ENCODE measurements around the gene LPIN2. TPM values are rescaled to one million over a fixed set of nuclear protein-coding genes. Genes with fewer than 3 reads are reported as not detected.

Gene LPIN2
- total RNA-seq, 3 donors from 2014 or later (not counting 1 experiment from before 2014, with no cell fraction given) = 32.9 to 58.8 (median 57.1) TPM

DNA sequence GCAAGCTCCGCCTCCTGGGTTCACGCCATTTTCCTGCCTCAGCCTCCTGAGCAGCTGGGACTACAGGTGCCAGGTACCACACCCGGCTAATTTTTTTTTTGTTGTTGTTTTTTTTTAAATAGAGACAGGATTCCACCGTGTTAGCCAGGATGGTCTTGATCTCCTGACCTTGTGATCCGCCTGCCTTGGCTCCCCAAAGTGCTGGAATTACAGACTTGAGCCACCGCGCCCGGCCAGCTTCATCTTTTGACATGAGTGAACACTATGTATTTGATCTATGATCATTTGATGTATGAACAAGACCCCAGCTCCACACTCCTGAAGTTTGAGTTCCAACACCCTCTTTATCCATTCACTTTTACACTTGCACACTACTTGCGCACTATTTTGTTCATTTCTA is 43.4 kb upstream of the LPIN2 start:
- peaks cover 0 to 4% of the 10 kb centered on the region in 2 donors for H3K27me3 Mint-ChIP-seq (ENCODE audit: low read depth in 2 of 2)
- no peak overlapping the region for H3K27ac ChIP-seq (ENCODE audit: low read length)
- intact Hi-C loops (cut with micrococcal nuclease) = no loop called here
- H3K27ac Mint-ChIP-seq = peak overlapping the region; percentile 87 to 99
- H3K4me3 Mint-ChIP-seq = no peak overlapping the region
- no peak for TF ChIP-seq CTCF (IDR thresholded peaks at IDR 0.05)
- H3K36me3 Mint-ChIP-seq = no peaks in the 10 kb centered on the region
- H3K4me1 Mint-ChIP-seq = peaks cover 40 to 58% of the 10 kb centered on the region in 2 donors
- WGBS (ENCODE audit: insufficient coverage) = 92% methylated on average over 9 of the region's 9 CpGs
- H3K9me3 Mint-ChIP-seq = no peaks in the 10 kb centered on the region
- H3K36me3 ChIP-seq (ENCODE audit: control insufficient read depth, insufficient read depth, low read length) = no peaks in the 10 kb centered on the region
- H3K27me3 ChIP-seq (ENCODE audit: control insufficient read depth, insufficient read depth, low read length) = no peaks in the 10 kb centered on the region
- DNase-seq (no peak), ATAC-seq (no peak)
- H3K4me1 ChIP-seq (ENCODE audit: control insufficient read depth, insufficient read depth, low read length) = peaks cover 36% of the 10 kb centered on the region
- no peak overlapping the region for H3K4me3 ChIP-seq (ENCODE audit: low read length)
- H3K9me3 ChIP-seq (ENCODE audit: control insufficient read depth, insufficient read depth, low read length) = no peaks in the 10 kb centered on the region

DNA sequence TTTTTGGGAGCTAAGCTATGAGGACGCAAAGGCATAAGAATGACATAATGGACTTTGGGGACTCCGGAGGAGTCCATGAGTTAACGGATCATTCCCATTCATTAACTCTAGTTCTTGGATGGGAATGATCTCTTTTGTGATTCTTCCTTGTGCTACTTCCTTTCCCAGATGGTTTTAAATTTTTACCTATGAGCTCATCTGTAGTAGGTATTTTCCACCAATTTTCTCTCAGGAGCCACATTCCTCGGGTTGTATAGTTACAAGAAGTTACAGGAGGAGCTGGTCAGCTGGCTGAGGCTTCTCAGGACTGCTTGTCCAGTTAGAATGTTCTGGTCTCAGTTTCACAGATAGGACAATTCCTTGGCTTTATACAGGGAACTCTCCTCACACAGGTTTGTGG is 42.9 kb upstream of the LPIN2 start:
- Mint-ChIP-seq H3K9me3 (no peaks in the 10 kb centered on the region), H3K27ac (no peak overlapping the region), H3K36me3 (no peaks in the 10 kb centered on the region), H3K27me3 (ENCODE audit: low read depth in 2 of 2) (peaks cover 0 to 4% of the 10 kb centered on the region in 2 donors), H3K4me3 (no peak overlapping the region), H3K4me1 (peaks cover 35 to 53% of the 10 kb centered on the region in 2 donors)
- intact Hi-C loops (cut with micrococcal nuclease) = no loop called here
- ATAC-seq (no peak), DNase-seq (no peak)
- Histone ChIP-seq H3K27me3 (ENCODE audit: control insufficient read depth, insufficient read depth, low read length) (no peaks in the 10 kb centered on the region), H3K9me3 (ENCODE audit: control insufficient read depth, insufficient read depth, low read length) (no peaks in the 10 kb centered on the region), H3K4me1 (ENCODE audit: control insufficient read depth, insufficient read depth, low read length) (peaks cover 31% of the 10 kb centered on the region), H3K27ac (ENCODE audit: low read length) (no peak overlapping the region), H3K36me3 (ENCODE audit: control insufficient read depth, insufficient read depth, low read length) (no peaks in the 10 kb centered on the region), H3K4me3 (ENCODE audit: low read length) (no peak overlapping the region)
- no peak for TF ChIP-seq CTCF (IDR thresholded peaks at IDR 0.05)
- 100% methylated on average over 4 of the region's 4 CpGs for WGBS (ENCODE audit: insufficient coverage)

DNA sequence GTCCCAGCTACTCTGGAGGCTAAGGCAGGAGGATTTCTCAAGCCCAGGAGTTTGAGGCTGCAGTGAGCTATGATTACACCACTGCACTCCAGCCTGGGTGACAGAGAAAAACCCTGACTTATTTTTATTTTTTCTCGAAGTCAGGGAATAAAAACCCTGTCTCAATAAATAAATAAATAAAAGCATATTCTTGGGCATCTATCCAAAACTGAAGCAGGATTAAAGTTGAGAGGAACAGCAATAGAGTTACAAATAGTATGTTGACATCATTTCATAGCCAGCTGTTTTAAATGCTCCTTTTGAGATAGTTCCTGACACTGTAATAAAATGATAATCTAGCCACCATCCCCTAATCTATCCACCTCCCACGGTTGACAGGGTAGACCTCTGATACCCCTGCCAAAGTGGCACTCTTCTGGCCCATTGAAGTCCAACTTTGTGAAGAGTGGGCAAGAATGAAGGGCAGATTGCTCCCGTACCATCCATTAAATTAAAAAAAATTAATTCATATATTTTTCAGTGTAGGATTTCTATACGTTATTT is 42.3 kb upstream of the LPIN2 start:
- H3K36me3 Mint-ChIP-seq = no peaks in the 10 kb centered on the region
- no peak for TF ChIP-seq CTCF (IDR thresholded peaks at IDR 0.05)
- peaks cover 29 to 48% of the 10 kb centered on the region in 2 donors for H3K4me1 Mint-ChIP-seq
- DNase-seq (no peak), ATAC-seq (no peak)
- 80% methylated on average over 1 of the region's 4 CpGs for WGBS (ENCODE audit: insufficient coverage)
- Histone ChIP-seq H3K4me3 (ENCODE audit: low read length) (no peak overlapping the region), H3K27ac (ENCODE audit: low read length) (no peak overlapping the region), H3K27me3 (ENCODE audit: control insufficient read depth, insufficient read depth, low read length) (no peaks in the 10 kb centered on the region), H3K36me3 (ENCODE audit: control insufficient read depth, insufficient read depth, low read length) (no peaks in the 10 kb centered on the region), H3K9me3 (ENCODE audit: control insufficient read depth, insufficient read depth, low read length) (no peaks in the 10 kb centered on the region), H3K4me1 (ENCODE audit: control insufficient read depth, insufficient read depth, low read length) (peaks cover 26% of the 10 kb centered on the region)
- intact Hi-C loops (cut with micrococcal nuclease) = no loop called here
- no peak overlapping the region for H3K4me3 Mint-ChIP-seq
- peaks cover 0 to 4% of the 10 kb centered on the region in 2 donors for H3K27me3 Mint-ChIP-seq (ENCODE audit: low read depth in 2 of 2)
- H3K9me3 Mint-ChIP-seq = no peaks in the 10 kb centered on the region
- no peak overlapping the region for H3K27ac Mint-ChIP-seq

DNA sequence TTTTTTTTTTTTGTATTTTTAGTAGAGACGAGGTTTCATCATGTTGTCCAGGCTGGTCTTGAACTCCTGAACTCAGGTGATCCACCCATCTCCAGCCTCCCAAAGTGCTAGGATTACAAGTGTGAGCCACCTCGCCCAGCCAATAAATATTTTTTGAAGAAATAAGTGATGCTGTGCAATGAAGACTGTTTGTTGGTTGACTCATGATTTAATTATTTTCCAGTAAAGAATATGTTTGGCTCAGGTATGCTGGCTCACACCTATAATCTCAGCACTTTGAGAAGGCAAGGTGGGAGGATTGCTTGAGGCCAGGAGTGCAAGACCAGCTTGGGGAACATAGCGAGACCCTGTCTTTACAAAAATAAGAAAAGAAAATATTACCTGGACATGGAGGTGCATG is 41.8 kb upstream of the LPIN2 start:
- H3K36me3 ChIP-seq (ENCODE audit: control insufficient read depth, insufficient read depth, low read length) = no peaks in the 10 kb centered on the region
- Mint-ChIP-seq H3K36me3 (no peaks in the 10 kb centered on the region), H3K27me3 (ENCODE audit: low read depth in 2 of 2) (peaks cover 0 to 4% of the 10 kb centered on the region in 2 donors), H3K9me3 (no peaks in the 10 kb centered on the region), H3K4me3 (no peak overlapping the region), H3K27ac (no peak overlapping the region), H3K4me1 (peaks cover 27 to 45% of the 10 kb centered on the region in 2 donors)
- WGBS (ENCODE audit: insufficient coverage) = 100% methylated on average over 1 of the region's 3 CpGs
- ATAC-seq = no peak
- no peaks in the 10 kb centered on the region for H3K27me3 ChIP-seq (ENCODE audit: control insufficient read depth, insufficient read depth, low read length)
- no peak for DNase-seq
- intact Hi-C loops (cut with micrococcal nuclease) = no loop called here
- TF ChIP-seq CTCF (IDR thresholded peaks at IDR 0.05) = no peak
- H3K9me3 ChIP-seq (ENCODE audit: control insufficient read depth, insufficient read depth, low read length) = no peaks in the 10 kb centered on the region
- peaks cover 21% of the 10 kb centered on the region for H3K4me1 ChIP-seq (ENCODE audit: control insufficient read depth, insufficient read depth, low read length)
- no peak overlapping the region for H3K27ac ChIP-seq (ENCODE audit: low read length)
- no peak overlapping the region for H3K4me3 ChIP-seq (ENCODE audit: low read length)

Data from natural killer cell (primary cell).